H1 (cell line): Measurements from ENCODE around the gene XKR8. TPM values are rescaled to one million over a fixed set of nuclear protein-coding genes. Genes with fewer than 3 reads are reported as not detected.

Experiments used
- CBX5 ChIP-seq: fragments of 300-800, 300-1000 bp; sonication (generic); IDR thresholded peaks from 2 replicates; pipeline ENCODE4 v1.7.1; 2016; ENCODE audit warnings: antibody characterized with exemption, low read length, low read depth
- polyA plus RNA-seq, 7 experiments: library from polyadenylated mRNA; depleted of rRNA in 3 of 7; stranded (reverse) in 5 of 7; unstranded in 2 of 7; fragments of >200 nt in 5 of 7; fragments of 200-250 nt in 2 of 7; gene quantifications; 1 replicate in 5 of 7; 2 replicates in 1 of 7; 4 replicates in 1 of 7; pipeline versions ENCODE4 v1.2.1 to v1.2.3, GENCODE V29; 2011 to 2013; ENCODE audit warnings: missing spikeins in 2 of 7, mixed read lengths in 2 of 7
- total RNA-seq: library from RNA; stranded (reverse); fragmentation: NEBNext Ultra II Directional; extraction: Animal tissue kit (Norgen Biotek cat#: 25700); gene quantifications from 2 replicates; pipeline ENCODE4 v1.2.1, GENCODE V29; 2021

The XKR8 gene
- total and polyA plus RNA-seq, 2 of the 8 experiments (the other 6 are each of a cell fraction or from before 2014, with no cell fraction given), result 14.2 to 16.3 TPM

DNA sequence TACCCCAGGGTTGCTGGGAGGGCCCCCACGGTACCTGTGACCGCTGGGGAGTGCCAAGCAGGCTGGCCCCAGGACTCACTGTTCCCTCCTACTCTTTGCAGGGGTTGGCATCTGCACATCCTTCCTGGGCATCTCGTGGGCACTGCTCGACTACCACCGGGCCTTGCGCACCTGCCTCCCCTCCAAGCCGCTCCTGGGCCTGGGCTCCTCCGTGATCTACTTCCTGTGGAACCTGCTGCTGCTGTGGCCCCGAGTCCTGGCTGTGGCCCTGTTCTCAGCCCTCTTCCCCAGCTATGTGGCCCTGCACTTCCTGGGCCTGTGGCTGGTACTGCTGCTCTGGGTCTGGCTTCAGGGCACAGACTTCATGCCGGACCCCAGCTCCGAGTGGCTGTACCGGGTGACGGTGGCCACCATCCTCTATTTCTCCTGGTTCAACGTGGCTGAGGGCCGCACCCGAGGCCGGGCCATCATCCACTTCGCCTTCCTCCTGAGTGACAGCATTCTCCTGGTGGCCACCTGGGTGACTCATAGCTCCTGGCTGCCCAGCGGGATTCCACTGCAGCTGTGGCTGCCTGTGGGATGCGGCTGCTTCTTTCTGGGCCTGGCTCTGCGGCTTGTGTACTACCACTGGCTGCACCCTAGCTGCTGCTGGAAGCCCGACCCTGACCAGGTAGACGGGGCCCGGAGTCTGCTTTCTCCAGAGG lies 6.8 kb downstream of the XKR8 start (continued):
- TF ChIP-seq CBX5, result no peak
